GM12878 (cell line): ENCODE measurements around the gene RPL10A. TPM values are rescaled to one million over a fixed set of nuclear protein-coding genes. Genes with fewer than 3 reads are reported as not detected.

Experiments used
- ATAC-seq: fragments of 200-7000 bp; cut with Tn5 transposase; 3 replicates; pipeline ENCODE4 v1.9.1; 2020; ENCODE audit warnings: mild to moderate bottlenecking, moderate library complexity
- BruUV-seq: library from RNA; stranded (reverse); fragments of 400-500 nt; replicated peaks from 2 replicates; lab custom pipeline; 2021; lab: Mats Ljungman, UMichigan
- CTCF ChIA-PET: fragments of 300-600 bp; sonication (Branson Sonifier 250); formaldehyde crosslinking; extraction: SDS; loops from one replicate; lab custom pipeline; 2021; ENCODE audit warnings: inconsistent platforms; lab: Yijun Ruan, JAX
- POLR2A ChIA-PET: fragments of 350-600 bp; formaldehyde crosslinking; extraction: SDS; loops from one replicate; lab custom pipeline; 2021; ENCODE audit warnings: inconsistent platforms; lab: Charles Lee
- RAD21 ChIA-PET: fragments of 300-600 bp; sonication (Branson Sonifier 250); formaldehyde crosslinking; loops from one replicate; lab custom pipeline; 2023; ENCODE audit warnings: antibody characterized with exemption; ENCODE audit not compliant: unreplicated experiment; lab: Charles Lee
- SMC1A ChIA-PET: fragments of 300-600 bp; sonication (Branson Sonifier 250); formaldehyde crosslinking; loops from one replicate; lab custom pipeline; 2023; ENCODE audit not compliant: unreplicated experiment, uncharacterized antibody; lab: Charles Lee
- DNase-seq: peaks from one replicate; pipeline ENCODE4 v3.0.0-alpha.2; 2011; ENCODE audit warnings: low read depth, low spot score
- FAIRE-seq: peaks from 3 replicates; lab custom pipeline; 2011; peaks lifted over from hg19 to GRCh38; lab: Jason Lieb, UNC
- H2AFZ ChIP-seq: 2 replicates; pipeline ENCODE4 v1.6.0; 2011; ENCODE audit warnings: low read depth, low read length, control low read depth; ENCODE audit not compliant: control insufficient read depth
- H3K27ac ChIP-seq: 2 replicates; pipeline ENCODE4 v1.5.1; 2011; ENCODE audit warnings: control low read depth; ENCODE audit not compliant: control insufficient read depth, insufficient read depth
- H3K27me3 ChIP-seq, 2 experiments: replicated peaks in 1 of 2; 2 replicates each; pipeline versions ENCODE4 v1.6.0 to v1.6.1; 2011; ENCODE audit warnings: low read length in 1 of 2; ENCODE audit not compliant: control insufficient read depth in 2 of 2, insufficient read depth in 2 of 2
- H3K36me3 ChIP-seq, 2 experiments: 2 replicates each; pipeline ENCODE4 v1.5.1; 2011; ENCODE audit warnings: low read length in 1 of 2; ENCODE audit not compliant: control insufficient read depth in 2 of 2, insufficient read depth in 2 of 2
- H3K4me1 ChIP-seq: 2 replicates; pipeline ENCODE4 v1.6.1; 2011; ENCODE audit warnings: mild to moderate bottlenecking, low read length, moderate library complexity, mixed read lengths; ENCODE audit not compliant: control insufficient read depth, insufficient read depth
- H3K4me2 ChIP-seq: 2 replicates; pipeline ENCODE4 v1.6.0; 2011; ENCODE audit warnings: control low read depth; ENCODE audit not compliant: control insufficient read depth, insufficient read depth
- H3K4me3 ChIP-seq: fragments of 200-600 bp; sonication (generic); 2 replicates; pipeline ENCODE4 v1.5.1; 2016
- H3K79me2 ChIP-seq: 2 replicates; pipeline ENCODE4 v1.6.0; 2011; ENCODE audit warnings: low read length; ENCODE audit not compliant: control insufficient read depth, insufficient read depth
- H3K9ac ChIP-seq: 2 replicates; pipeline ENCODE4 v1.8.0; 2011; ENCODE audit warnings: low read length, control low read depth, mixed read lengths; ENCODE audit not compliant: control insufficient read depth, insufficient read depth
- H3K9me3 ChIP-seq: replicated peaks from 3 replicates; pipeline ENCODE4 v1.5.1; 2011; ENCODE audit warnings: mild to moderate bottlenecking, low read length; ENCODE audit not compliant: control insufficient read depth, insufficient read depth
- H4K20me1 ChIP-seq: 2 replicates; pipeline ENCODE4 v1.6.0; 2011; ENCODE audit not compliant: control insufficient read depth, insufficient read depth
- BCL3 ChIP-seq: IDR thresholded peaks from 2 replicates; pipeline ENCODE4 v1.6.1; 2011; ENCODE audit warnings: borderline replicate concordance, low read depth, mild to moderate bottlenecking, moderate library complexity, low read length; ENCODE audit not compliant: insufficient read depth, poor library complexity, severe bottlenecking
- DPF2 ChIP-seq: fragments of 450-650 bp; IDR thresholded peaks from 2 replicates; pipeline ENCODE4 v1.6.1; 2017; ENCODE audit warnings: mild to moderate bottlenecking
- ETV6 ChIP-seq, 2 experiments: fragments of 450-650 bp in 1 of 2; IDR thresholded peaks in 1 of 2; conservative IDR thresholded peaks in 1 of 2; 2 replicates each; pipeline ENCODE4 v1.6.1; 2014; ENCODE audit warnings: antibody characterized with exemption in 1 of 2, borderline replicate concordance in 1 of 2, low read depth in 1 of 2, mild to moderate bottlenecking in 1 of 2, moderate library complexity in 1 of 2
- GATAD2B ChIP-seq: fragments of 450-650 bp; conservative IDR thresholded peaks from 2 replicates; pipeline ENCODE4 v1.6.1; 2017; ENCODE audit warnings: low read depth, mild to moderate bottlenecking, moderate library complexity
- HCFC1 ChIP-seq: fragments of 150-350 bp; IDR thresholded peaks from 2 replicates; pipeline ENCODE4 v1.6.1; 2014; ENCODE audit warnings: low read length
- IRF3 ChIP-seq: fragments of 450-650 bp; IDR thresholded peaks from 2 replicates; pipeline ENCODE4 v1.6.1; 2014; ENCODE audit warnings: mild to moderate bottlenecking
- JUND ChIP-seq: IDR thresholded peaks from 2 replicates; pipeline ENCODE4 v1.6.1; 2012; ENCODE audit warnings: low read depth, mild to moderate bottlenecking, low read length, improper control_type of control experiment, moderate library complexity
- MYB ChIP-seq: fragments of 150-350 bp; IDR thresholded peaks from 2 replicates; pipeline ENCODE4 v1.6.1; 2014; ENCODE audit warnings: mild to moderate bottlenecking, low read depth, low read length, borderline replicate concordance
- RBBP5 ChIP-seq: fragments of 200-600 bp; sonication (generic); conservative IDR thresholded peaks from 2 replicates; pipeline ENCODE4 v1.6.1; 2016
- RELA ChIP-seq: fragments of 450-650 bp; IDR thresholded peaks from 2 replicates; pipeline ENCODE4 v1.8.0; 2014; ENCODE audit warnings: borderline replicate concordance; ENCODE audit not compliant: partially characterized antibody
- TBL1XR1 ChIP-seq: IDR thresholded peaks from 2 replicates; pipeline ENCODE4 v1.6.1; 2012; ENCODE audit warnings: low read depth, low read length, improper control_type of control experiment
- TCF3 ChIP-seq: IDR thresholded peaks from 2 replicates; pipeline ENCODE4 v1.6.1; 2012; ENCODE audit warnings: low read depth, mild to moderate bottlenecking, low read length, borderline replicate concordance; ENCODE audit not compliant: insufficient read depth
- ZBED1 ChIP-seq: IDR thresholded peaks from 2 replicates; pipeline ENCODE4 v1.6.1; 2016; ENCODE audit warnings: borderline replicate concordance
- ZBTB40 ChIP-seq: fragments of 450-650 bp; IDR thresholded peaks from 2 replicates; pipeline ENCODE4 v1.6.1; 2016; ENCODE audit warnings: mild to moderate bottlenecking, moderate library complexity, borderline replicate concordance
- ZNF274 ChIP-seq: IDR thresholded peaks from one replicate; pipeline ENCODE4 v1.8.0; 2011; ENCODE audit not compliant: insufficient read length, insufficient read depth
- WGBS: methylation state at CpG from one replicate; pipeline ENCODE4 v1.1.6; 2016; ENCODE audit warnings: low lambda C conversion rate; ENCODE audit not compliant: insufficient replicate concordance, insufficient coverage; ENCODE audit errors: missing lambda C conversion rate; 5-methylcytosine and 5-hydroxymethylcytosine counted together
- in situ Hi-C: fragments of 300-500 bp; cut with MboI; formaldehyde crosslinking; loops from 9 replicates; pipeline ENCODE4 v1.14.3; 2018; ENCODE audit warnings: mixed read lengths
- intact Hi-C: fragments of 100-400 bp; cut with micrococcal nuclease; formaldehyde crosslinking; loops from one replicate; pipeline ENCODE4 v1.14.2; 2022; ENCODE audit not compliant: unreplicated experiment
- polyA plus RNA-seq, 11 experiments: library from polyadenylated mRNA; depleted of rRNA in 4 of 11; unstranded in 6 of 11; stranded (reverse) in 5 of 11; fragments of >200 nt; fragmentation: Nextera tagmentation in 4 of 11; fragmentation: Illumina TruSeq in 1 of 11; extraction: Ambion mirVana in 4 of 11; extraction: Trizol in 1 of 11; gene quantifications; 1 replicate in 1 of 11; 2 replicates in 10 of 11; pipeline versions ENCODE4 v1.2.1 to v1.2.3, GENCODE V29; 2011 to 2016; ENCODE audit warnings: inconsistent platforms in 2 of 11, missing spikeins in 2 of 11, low read depth in 1 of 11
- total RNA-seq, 4 experiments: library from RNA; depleted of rRNA in 3 of 4; stranded (reverse); fragments of >200 nt in 3 of 4; fragmentation: Illumina TruSeq in 1 of 4; extraction: Trizol in 1 of 4; gene quantifications; 2 replicates each; pipeline versions ENCODE4 v1.2.1 to v1.2.3, GENCODE V29; 2013 to 2021
- TF ChIP-seq, protein P1 (sequence below): fragments of 450-650 bp; IDR thresholded peaks from 2 replicates; pipeline ENCODE4 v1.6.1; 2017; ENCODE audit warnings: antibody characterized with exemption, mild to moderate bottlenecking, moderate library complexity

RPL10A gene
- total and polyA plus RNA-seq, 10 of the 15 experiments (the other 5 are each of a cell fraction or from before 2014, with no cell fraction given): 833 to 4,029 (median 2,795) TPM

GRCh38 chr6:35514587-35514986 is 46.4 kb downstream of the RPL10A start:
- intact Hi-C loops (no loop called here), in situ Hi-C loops (no loop called here)
- SMC1A ChIA-PET: no interaction called here
- FAIRE-seq: no peak
- peaks cover under 1% of the 10 kb centered on the region; the same call in 1 of the 2 replicates for H3K4me1 ChIP-seq
- no peak for ATAC-seq
- no peak overlapping the region for H3K4me2 ChIP-seq
- H3K36me3 ChIP-seq: no peaks in the 10 kb centered on the region
- H3K4me3 ChIP-seq: no peak overlapping the region
- no peaks in the 10 kb centered on the region for H4K20me1 ChIP-seq
- no peak overlapping the region for H3K9ac ChIP-seq
- H3K79me2 ChIP-seq: no peaks in the 10 kb centered on the region
- CTCF ChIA-PET: interaction anchor here (1.2 kb wide), 1 partner anchor 9 kb away, joined by 6 read pairs; no protein-coding TSS in a partner anchor
- RAD21 ChIA-PET: no interaction called here
- no peak overlapping the region for H2AFZ ChIP-seq
- H3K9me3 ChIP-seq: no peaks in the 10 kb centered on the region
- no TSS peak for BruUV-seq
- H3K27ac ChIP-seq: no peak overlapping the region
- POLR2A ChIA-PET: no interaction called here
- WGBS: 29% methylated on average over 4 of the region's 4 CpGs
- no peak for DNase-seq
- H3K27me3 ChIP-seq: 0 out of 4 replicates have a peak, but pooled peaks cover 0 to 2% of the 10 kb centered on the region in 2 experiments
- TF ChIP-seq RBBP5 (no peak), TBL1XR1 (no peak), ZBTB40 (no peak), TCF3 (no peak), IRF3 (no peak), GATAD2B (no peak), BCL3 (no peak), ZBED1 (no peak), ETV6 (conservative IDR thresholded peaks at IDR 0.05 in 1 of 2, IDR thresholded peaks at IDR 0.05 in 1 of 2; ENCODE audit: borderline replicate concordance in 1 of 2, low read depth in 1 of 2) (no peak), ZNF274 (no peak), HCFC1 (no peak), RELA (no peak), DPF2 (no peak), JUND (no peak), MYB (no peak)
- TF ChIP-seq, protein P1, sequence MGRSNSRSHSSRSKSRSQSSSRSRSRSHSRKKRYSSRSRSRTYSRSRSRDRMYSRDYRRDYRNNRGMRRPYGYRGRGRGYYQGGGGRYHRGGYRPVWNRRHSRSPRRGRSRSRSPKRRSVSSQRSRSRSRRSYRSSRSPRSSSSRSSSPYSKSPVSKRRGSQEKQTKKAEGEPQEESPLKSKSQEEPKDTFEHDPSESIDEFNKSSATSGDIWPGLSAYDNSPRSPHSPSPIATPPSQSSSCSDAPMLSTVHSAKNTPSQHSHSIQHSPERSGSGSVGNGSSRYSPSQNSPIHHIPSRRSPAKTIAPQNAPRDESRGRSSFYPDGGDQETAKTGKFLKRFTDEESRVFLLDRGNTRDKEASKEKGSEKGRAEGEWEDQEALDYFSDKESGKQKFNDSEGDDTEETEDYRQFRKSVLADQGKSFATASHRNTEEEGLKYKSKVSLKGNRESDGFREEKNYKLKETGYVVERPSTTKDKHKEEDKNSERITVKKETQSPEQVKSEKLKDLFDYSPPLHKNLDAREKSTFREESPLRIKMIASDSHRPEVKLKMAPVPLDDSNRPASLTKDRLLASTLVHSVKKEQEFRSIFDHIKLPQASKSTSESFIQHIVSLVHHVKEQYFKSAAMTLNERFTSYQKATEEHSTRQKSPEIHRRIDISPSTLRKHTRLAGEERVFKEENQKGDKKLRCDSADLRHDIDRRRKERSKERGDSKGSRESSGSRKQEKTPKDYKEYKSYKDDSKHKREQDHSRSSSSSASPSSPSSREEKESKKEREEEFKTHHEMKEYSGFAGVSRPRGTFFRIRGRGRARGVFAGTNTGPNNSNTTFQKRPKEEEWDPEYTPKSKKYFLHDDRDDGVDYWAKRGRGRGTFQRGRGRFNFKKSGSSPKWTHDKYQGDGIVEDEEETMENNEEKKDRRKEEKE: no peak
